Measurements from ENCODE around the gene BRD8.

- TF ChIP-seq POLR2AphosphoS5 (IDR thresholded peaks at IDR 0.05; ENCODE audit: borderline replicate concordance, low read depth, low read length), result no peak
- TF ChIP-seq FOXP2 (optimal IDR thresholded peaks at IDR 0.05; ENCODE audit: control extremely low read depth, extremely low read length, insufficient read depth), result no peak
These were observed 75.7 kb downstream of the BRD8 start for GRCh38 chr5:138102454-138103318.
